Adrenal gland (tissue), 12 donors: ENCODE data around the gene UNC93B1. TPM values are rescaled to one million over a fixed set of nuclear protein-coding genes. Genes with fewer than 3 reads are reported as not detected.
A peak's percentile ranks its signal among the peaks of the same experiment; 100 is the strongest.

ENCODE experiments used
- DNase-seq, 7 donors: peaks; one replicate each; pipeline ENCODE4 v3.0.0-alpha.2; 2019 to 2020
- H3K27ac ChIP-seq, 5 donors: fragments of 200-600 bp; sonication (generic) in 4 of 5; 1 replicate in 3 of 5; 2 replicates in 2 of 5; pipeline versions ENCODE4 v1.5.1 to v1.8.0; 2016 to 2020; ENCODE audit warnings: mild to moderate bottlenecking in 1 of 5
- H3K27me3 ChIP-seq: fragments of 200-600 bp; 2 replicates; pipeline ENCODE4 v1.8.0; 2021
- H3K36me3 ChIP-seq, 2 donors: fragments of 200-600 bp; replicated peaks in 1 of 2; 1 replicate in 1 of 2; 2 replicates in 1 of 2; pipeline versions ENCODE4 v1.5.1 to v1.8.0; 2018 to 2022
- H3K4me1 ChIP-seq, 2 donors: fragments of 200-600 bp; replicated peaks in 1 of 2; 1 replicate in 1 of 2; 2 replicates in 1 of 2; pipeline versions ENCODE4 v1.5.1 to v1.8.0; 2018 to 2021
- H3K4me3 ChIP-seq, 4 donors: fragments of 200-600 bp; sonication (generic) in 3 of 4; one replicate each; pipeline ENCODE4 v1.5.1; 2016 to 2018
- H3K9me3 ChIP-seq, 3 donors: fragments of 200-600 bp; sonication (generic) in 1 of 3; replicated peaks in 1 of 3; 1 replicate in 2 of 3; 2 replicates in 1 of 3; pipeline versions ENCODE4 v1.5.1 to v1.8.0; 2016 to 2021
- CTCF ChIP-seq, 6 experiments: fragments of 450-650 bp in 4 of 6; fragments of 200-600 bp in 2 of 6; sonication (generic) in 1 of 6; IDR thresholded peaks; 1 replicate in 5 of 6; 2 replicates in 1 of 6; pipeline versions ENCODE4 v1.5.1 to v1.8.0; 2016 to 2021; ENCODE audit warnings: antibody characterized with exemption in 6 of 6, mild to moderate bottlenecking in 2 of 6, moderate library complexity in 1 of 6
- POLR2A ChIP-seq, 2 donors: fragments of 450-650 bp; IDR thresholded peaks; one replicate each; pipeline ENCODE4 v1.6.1; 2017; ENCODE audit warnings: antibody characterized with exemption in 2 of 2, mild to moderate bottlenecking in 2 of 2, moderate library complexity in 1 of 2
- WGBS, 4 donors: extraction: QIAGEN DNeasy Blood & Tissue Kit in 2 of 4; methylation state at CpG; one replicate each; pipeline versions ENCODE4 v1.1.5 to v1.1.7; 2013 to 2017; 5-methylcytosine and 5-hydroxymethylcytosine counted together
- intact Hi-C, 2 donors: fragments of 100-400 bp; cut with DNase I; formaldehyde crosslinking; loops; one replicate each; pipeline versions ENCODE4 v1.14.1 to v1.15.0; 2022 to 2023
- polyA plus RNA-seq, 3 donors: library from polyadenylated mRNA; stranded (reverse); fragments of 200-250 nt in 2 of 3; fragments of 350-450 nt in 1 of 3; fragmentation: Illumina TruSeq in 1 of 3; extraction: RNeasy Lipid Tissue Mini Kit (QIAGEN cat#74804) in 1 of 3; gene quantifications; one replicate each; pipeline ENCODE4 v1.2.3, GENCODE V29; 2013 to 2014
- total RNA-seq, 9 donors: library from RNA; depleted of rRNA in 4 of 9; stranded (reverse); fragments of >200 nt in 4 of 9; fragments of 120-200 nt in 1 of 9; fragmentation: NEBNext Ultra II Directional in 1 of 9; extraction: Animal tissue kit (Norgen Biotek cat#: 25700) in 1 of 9; gene quantifications; one replicate each; pipeline versions ENCODE4 v1.1.0 to v1.2.4, GENCODE V29; 2013 to 2023
- donor health status: healthy with polysubstance abuse.
- donor health status: Bipolar disorder and iron deficiency.
- donor health status: DM: yes; HTN: yes; CAD: no.
- donor health status: DM: no; HTN: no; CAD: no.
- donor health status: DM: no; HTN: no; CAD: no.
- donor health status: DM: yes; HTN: yes; CAD: no.

The UNC93B1 gene
- total and polyA plus RNA-seq, 12 donors: 4.3 to 81.2 (median 57.3) TPM

- Histone ChIP-seq H3K36me3 (peaks cover 0 to 72% of the 10 kb centered on the region in 2 donors), H3K9me3 (no peaks in the 10 kb centered on the region)
- WGBS, 4 donors: 80 to 87% (median 83%) methylated on average over 8 to 24 of the region's 24 CpGs
Measured at GRCh38 chr11:68044145-68044813, 40.4 kb upstream of the UNC93B1 start.

DNA sequence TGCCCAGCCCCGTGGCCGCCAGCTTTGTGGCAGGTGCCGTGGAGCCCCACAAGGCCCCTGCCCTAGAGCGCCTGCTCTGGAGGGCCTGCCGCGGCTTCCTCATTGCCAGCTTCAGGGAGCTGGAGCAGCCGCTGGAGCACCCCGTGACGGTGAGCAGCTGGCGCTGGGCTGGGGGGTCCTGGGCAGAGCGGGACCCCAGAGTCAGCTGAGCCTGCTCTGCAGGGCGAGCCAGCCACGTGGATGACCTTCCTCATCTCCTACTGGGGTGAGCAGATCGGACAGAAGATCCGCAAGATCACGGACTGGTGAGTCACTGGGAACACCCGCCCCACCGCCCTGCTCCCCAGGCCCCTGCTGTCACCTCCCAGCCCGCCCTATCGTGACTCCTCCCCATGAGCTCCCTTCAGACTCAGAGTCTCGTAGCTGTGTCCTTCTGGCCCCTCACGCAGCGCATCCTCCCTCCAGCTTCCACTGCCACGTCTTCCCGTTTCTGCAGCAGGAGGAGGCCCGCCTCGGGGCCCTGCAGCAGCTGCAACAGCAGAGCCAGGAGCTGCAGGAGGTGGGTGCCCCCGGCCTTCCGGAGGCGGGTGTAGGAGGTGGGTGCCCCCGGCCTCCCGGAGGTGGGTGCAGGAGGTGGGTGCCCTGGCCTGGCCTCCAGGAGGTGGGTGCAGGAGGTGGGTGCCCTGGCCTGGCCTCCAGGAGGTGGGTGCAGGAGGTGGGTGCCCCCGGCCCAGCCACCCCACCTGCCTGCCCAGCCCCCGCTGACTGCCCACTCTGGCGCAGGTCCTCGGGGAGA lies 39.6 kb upstream of the UNC93B1 start:
- TF ChIP-seq CTCF (IDR thresholded peaks at IDR 0.05) (no peak), POLR2A (IDR thresholded peaks at IDR 0.05) (peak in 1 of 2 donors; percentile 71)
- H3K27ac ChIP-seq: peak overlapping the region; percentile 53 to 97 (median 92)

More at GRCh38 chr11:68044145-68044813, 40.4 kb upstream of the UNC93B1 start:
- intact Hi-C loops: loop anchor here in 1 of 2 donors (10.0 kb wide), 1 partner anchor 161 kb away; no protein-coding TSS in a partner anchor
- TF ChIP-seq CTCF (IDR thresholded peaks at IDR 0.05): no peak
- no peak for TF ChIP-seq POLR2A (IDR thresholded peaks at IDR 0.05)
- H3K4me1 ChIP-seq: peaks cover 33 to 40% of the 10 kb centered on the region in 2 donors
- no peaks in the 10 kb centered on the region for H3K27me3 ChIP-seq
- H3K4me3 ChIP-seq: no peak overlapping the region
- DNase-seq: peak in 6 of 7 donors; percentile 4 to 60 (median 30)
- peak overlapping the region in 3 of 5 donors; percentile 92 to 97 (median 95) for H3K27ac ChIP-seq

DNA sequence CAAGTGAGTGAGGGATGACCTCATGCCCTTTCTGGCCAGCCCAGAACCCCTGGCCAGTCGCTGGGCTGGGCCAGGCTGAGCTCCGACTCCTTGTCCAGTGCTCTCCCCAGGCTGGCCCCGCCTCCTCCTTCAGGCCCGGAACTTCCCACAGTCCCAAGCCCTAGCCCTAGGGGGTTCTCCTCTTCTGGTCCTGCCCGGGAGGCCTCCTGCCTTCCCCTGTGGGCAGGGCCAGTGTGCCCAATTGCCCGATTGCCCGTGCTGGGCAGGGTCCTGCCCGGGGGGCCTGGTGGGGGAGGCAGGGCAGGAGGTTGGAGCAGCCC lies 39.1 kb upstream of the UNC93B1 start:
- no peak for TF ChIP-seq CTCF (IDR thresholded peaks at IDR 0.05)
- TF ChIP-seq POLR2A (IDR thresholded peaks at IDR 0.05): no peak
- no peaks in the 10 kb centered on the region for H3K27me3 ChIP-seq
- DNase-seq: peak in 3 of 7 donors; percentile 1 to 29 (median 22)
- H3K9me3 ChIP-seq: no peaks in the 10 kb centered on the region
- H3K4me1 ChIP-seq: peaks cover 41 to 50% of the 10 kb centered on the region in 2 donors
- WGBS, 4 donors: 36 to 62% (median 54%) methylated on average over 3 to 8 of the region's 8 CpGs
- H3K36me3 ChIP-seq: peaks cover 0 to 59% of the 10 kb centered on the region in 2 donors
- intact Hi-C loops: loop anchor here in 1 of 2 donors (10.0 kb wide), 1 partner anchor 162 kb away; no protein-coding TSS in a partner anchor
- H3K27ac ChIP-seq: peak overlapping the region; percentile 53 to 97 (median 92)
- no peak overlapping the region for H3K4me3 ChIP-seq

More for the DNA sequence above, 39.6 kb upstream of the UNC93B1 start:
- WGBS, 4 donors: 46 to 71% (median 57%) methylated on average over 7 to 36 of the region's 36 CpGs
- peak; percentile 84 to 96 (median 93) for DNase-seq
- Histone ChIP-seq H3K9me3 (no peaks in the 10 kb centered on the region), H3K36me3 (peaks cover 0 to 65% of the 10 kb centered on the region in 2 donors), H3K27me3 (no peaks in the 10 kb centered on the region), H3K4me3 (no peak overlapping the region), H3K4me1 (peaks cover 35 to 44% of the 10 kb centered on the region in 2 donors)
- intact Hi-C loops: loop anchor here in 1 of 2 donors (10.0 kb wide), 1 partner anchor 161 kb away; no protein-coding TSS in a partner anchor
